Stimulated activated CD4-positive, alpha-beta T cell treated with anti-CD3 and anti-CD28 coated beads, Interleukin-12 subunit alpha, Interleukin-12 subunit beta, amount 100 ng/mL, for 48 hours (primary cell): ENCODE results near the gene PPM1E.
A peak's percentile ranks its signal among the peaks of the same experiment; 100 is the strongest.
"Not testable (repeated sequence)": the region's sequence is repeated elsewhere in the genome, so short reads cannot be mapped to it uniquely, and the experiment has no call there.

Experiments
- DNase-seq, 3 donors: peaks; one replicate each; pipeline ENCODE4 v3.0.0-alpha.2; 2020; ENCODE audit warnings: low read depth in 2 of 3, low spot score in 1 of 3

PPM1E gene

GRCh38 chr17:58778482-58778881 is 22.8 kb downstream of the PPM1E start:
- DNase-seq: not testable (repeated sequence)

- DNase-seq: no peak
Observed at GRCh38 chr17:58779446-58779845, 23.8 kb downstream of the PPM1E start.

- no peak for DNase-seq
Observed at GRCh38 chr17:58783380-58783779, 27.7 kb downstream of the PPM1E start.

GRCh38 chr17:58785097-58785496 is 29.4 kb downstream of the PPM1E start:
- DNase-seq: no peak

GRCh38 chr17:58786586-58787295 is 31.1 kb downstream of the PPM1E start:
- DNase-seq: no peak

- DNase-seq: no peak
Observed at GRCh38 chr17:58788199-58788598, 32.5 kb downstream of the PPM1E start.

- DNase-seq: peak; percentile 1 to 5 (median 2)
Observed at GRCh38 chr17:58789160-58789559, 33.5 kb downstream of the PPM1E start.

GRCh38 chr17:58789831-58790230 is 34.2 kb downstream of the PPM1E start:
- no peak for DNase-seq

- DNase-seq: not testable (repeated sequence)
Observed at GRCh38 chr17:58794508-58794907, 38.9 kb downstream of the PPM1E start.

- no peak for DNase-seq
Observed at GRCh38 chr17:58802188-58802587, 46.5 kb downstream of the PPM1E start.

- no peak for DNase-seq
Observed at GRCh38 chr17:58806046-58806445, 50.4 kb downstream of the PPM1E start.

- no peak for DNase-seq
Observed at GRCh38 chr17:58808609-58809563, 53.2 kb downstream of the PPM1E start.

GRCh38 chr17:58809564-58809936 is 53.9 kb downstream of the PPM1E start:
- DNase-seq: no peak

GRCh38 chr17:58811290-58811689 is 55.6 kb downstream of the PPM1E start:
- no peak for DNase-seq

GRCh38 chr17:58813712-58814111 is 58.1 kb downstream of the PPM1E start:
- no peak for DNase-seq

GRCh38 chr17:58818654-58819053 is 63.0 kb downstream of the PPM1E start:
- no peak for DNase-seq

GRCh38 chr17:58822148-58823050 is 66.7 kb downstream of the PPM1E start:
- DNase-seq: no peak

- no peak for DNase-seq
Observed at GRCh38 chr17:58823051-58823525, 67.4 kb downstream of the PPM1E start.

GRCh38 chr17:58829172-58829637 is 73.6 kb downstream of the PPM1E start:
- DNase-seq: no peak

GRCh38 chr17:58831780-58832179 is 76.1 kb downstream of the PPM1E start:
- no peak for DNase-seq

- DNase-seq: no peak
Observed at GRCh38 chr17:58832514-58832913, 76.9 kb downstream of the PPM1E start.
